ENCODE data around the gene PCYOX1L.

The PCYOX1L gene

DNA sequence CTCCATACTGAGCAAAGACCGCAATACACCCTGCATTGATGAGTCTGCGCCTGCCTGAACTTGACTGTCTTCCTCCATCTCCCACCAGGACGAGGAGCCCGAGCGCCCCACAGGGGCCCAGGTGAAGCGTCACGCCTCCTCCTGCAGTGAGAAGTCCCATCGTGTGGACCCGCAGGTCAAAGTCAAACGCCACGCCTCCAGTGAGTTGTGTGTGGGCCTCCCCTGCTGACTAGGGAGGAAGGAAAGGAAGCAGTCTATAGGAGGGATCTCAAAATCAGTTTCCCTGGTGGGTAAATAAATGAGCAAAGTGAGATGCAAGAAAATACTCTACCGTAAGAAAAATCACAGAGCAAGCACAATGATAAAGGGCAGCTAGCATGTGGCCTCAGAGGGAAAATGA, 35.3 kb upstream of the PCYOX1L start:
- TF ChIP-seq SIN3A (IDR thresholded peaks at IDR 0.05; ENCODE audit: borderline replicate concordance, insufficient read depth, low read length): no peak
- no peak for TF ChIP-seq FOXP2 (optimal IDR thresholded peaks at IDR 0.05; ENCODE audit: borderline replicate concordance, extremely low read depth, extremely low read length, insufficient read depth)
- TF ChIP-seq POLR2AphosphoS5 (IDR thresholded peaks at IDR 0.05; ENCODE audit: low read depth, low read length): no peak
- TF ChIP-seq TAF1 (IDR thresholded peaks at IDR 0.05; ENCODE audit: borderline replicate concordance, insufficient read depth, low read length): no peak
- TF ChIP-seq, protein P1, sequence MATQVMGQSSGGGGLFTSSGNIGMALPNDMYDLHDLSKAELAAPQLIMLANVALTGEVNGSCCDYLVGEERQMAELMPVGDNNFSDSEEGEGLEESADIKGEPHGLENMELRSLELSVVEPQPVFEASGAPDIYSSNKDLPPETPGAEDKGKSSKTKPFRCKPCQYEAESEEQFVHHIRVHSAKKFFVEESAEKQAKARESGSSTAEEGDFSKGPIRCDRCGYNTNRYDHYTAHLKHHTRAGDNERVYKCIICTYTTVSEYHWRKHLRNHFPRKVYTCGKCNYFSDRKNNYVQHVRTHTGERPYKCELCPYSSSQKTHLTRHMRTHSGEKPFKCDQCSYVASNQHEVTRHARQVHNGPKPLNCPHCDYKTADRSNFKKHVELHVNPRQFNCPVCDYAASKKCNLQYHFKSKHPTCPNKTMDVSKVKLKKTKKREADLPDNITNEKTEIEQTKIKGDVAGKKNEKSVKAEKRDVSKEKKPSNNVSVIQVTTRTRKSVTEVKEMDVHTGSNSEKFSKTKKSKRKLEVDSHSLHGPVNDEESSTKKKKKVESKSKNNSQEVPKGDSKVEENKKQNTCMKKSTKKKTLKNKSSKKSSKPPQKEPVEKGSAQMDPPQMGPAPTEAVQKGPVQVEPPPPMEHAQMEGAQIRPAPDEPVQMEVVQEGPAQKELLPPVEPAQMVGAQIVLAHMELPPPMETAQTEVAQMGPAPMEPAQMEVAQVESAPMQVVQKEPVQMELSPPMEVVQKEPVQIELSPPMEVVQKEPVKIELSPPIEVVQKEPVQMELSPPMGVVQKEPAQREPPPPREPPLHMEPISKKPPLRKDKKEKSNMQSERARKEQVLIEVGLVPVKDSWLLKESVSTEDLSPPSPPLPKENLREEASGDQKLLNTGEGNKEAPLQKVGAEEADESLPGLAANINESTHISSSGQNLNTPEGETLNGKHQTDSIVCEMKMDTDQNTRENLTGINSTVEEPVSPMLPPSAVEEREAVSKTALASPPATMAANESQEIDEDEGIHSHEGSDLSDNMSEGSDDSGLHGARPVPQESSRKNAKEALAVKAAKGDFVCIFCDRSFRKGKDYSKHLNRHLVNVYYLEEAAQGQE (IDR thresholded peaks at IDR 0.05; ENCODE audit: insufficient read depth in 1 of 2, low read depth in 2 of 2, low read length in 2 of 2): no peak

DNA sequence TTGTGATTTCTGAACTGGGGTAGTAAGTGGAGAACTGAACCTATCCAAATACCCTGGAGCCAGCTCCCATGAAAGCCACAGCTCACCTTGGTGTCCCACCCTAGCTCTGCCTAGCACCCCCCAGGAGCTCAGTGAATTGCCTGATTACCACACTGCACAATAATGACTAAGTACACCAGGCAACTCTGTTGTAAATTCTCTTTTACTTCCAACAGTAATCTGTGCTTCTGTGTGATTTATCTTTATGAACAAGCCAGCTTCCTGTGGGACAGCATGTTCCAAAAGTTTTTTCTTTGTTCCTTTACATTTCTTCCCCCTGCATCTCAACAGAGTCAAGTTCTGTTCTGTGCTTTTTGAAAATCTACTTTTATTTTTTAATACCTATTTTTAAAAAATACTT, 34.6 kb upstream of the PCYOX1L start:
- TF ChIP-seq SIN3A (IDR thresholded peaks at IDR 0.05; ENCODE audit: borderline replicate concordance, insufficient read depth, low read length) (no peak), TAF1 (IDR thresholded peaks at IDR 0.05; ENCODE audit: borderline replicate concordance, insufficient read depth, low read length) (no peak), FOXP2 (optimal IDR thresholded peaks at IDR 0.05; ENCODE audit: borderline replicate concordance, extremely low read depth, extremely low read length, insufficient read depth) (no peak), POLR2AphosphoS5 (IDR thresholded peaks at IDR 0.05; ENCODE audit: low read depth, low read length) (no peak)
- TF ChIP-seq, protein P1 (IDR thresholded peaks at IDR 0.05; ENCODE audit: insufficient read depth in 1 of 2, low read depth in 2 of 2, low read length in 2 of 2): no peak

DNA sequence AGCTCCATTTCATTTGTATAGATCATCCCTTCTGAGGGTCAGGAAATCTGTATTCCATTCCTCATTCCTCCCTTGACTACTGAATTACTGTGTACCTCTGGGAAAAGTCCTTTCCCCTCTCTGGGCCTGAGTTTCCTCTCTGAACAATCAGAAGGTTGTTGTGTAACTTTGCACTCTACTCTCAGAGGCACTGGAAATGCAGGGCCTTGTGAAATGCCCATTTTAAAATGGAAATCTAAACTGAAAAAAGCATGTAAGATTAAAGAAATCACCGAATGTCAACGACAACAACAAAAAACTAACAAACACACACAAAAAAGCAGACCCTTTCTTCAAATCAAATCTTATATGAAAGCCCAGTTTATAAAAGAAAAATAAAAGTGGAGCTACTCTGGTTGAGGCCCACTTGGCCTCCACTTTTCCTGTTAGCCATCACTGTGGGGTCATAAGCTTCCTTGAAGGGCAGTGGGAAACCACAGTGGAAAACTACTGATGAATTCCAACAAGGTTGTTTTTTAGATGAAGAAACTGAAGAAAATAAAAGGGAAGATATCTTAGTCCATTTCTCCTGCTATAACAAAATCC, 34.1 kb upstream of the PCYOX1L start:
- TF ChIP-seq FOXP2 (optimal IDR thresholded peaks at IDR 0.05; ENCODE audit: borderline replicate concordance, extremely low read depth, extremely low read length, insufficient read depth): no peak
- TF ChIP-seq POLR2AphosphoS5 (IDR thresholded peaks at IDR 0.05; ENCODE audit: low read depth, low read length): no peak
- TF ChIP-seq TAF1 (IDR thresholded peaks at IDR 0.05; ENCODE audit: borderline replicate concordance, insufficient read depth, low read length): no peak
- TF ChIP-seq SIN3A (IDR thresholded peaks at IDR 0.05; ENCODE audit: borderline replicate concordance, insufficient read depth, low read length): no peak
- TF ChIP-seq, protein P1 (IDR thresholded peaks at IDR 0.05; ENCODE audit: insufficient read depth in 1 of 2, low read depth in 2 of 2, low read length in 2 of 2): no peak

DNA sequence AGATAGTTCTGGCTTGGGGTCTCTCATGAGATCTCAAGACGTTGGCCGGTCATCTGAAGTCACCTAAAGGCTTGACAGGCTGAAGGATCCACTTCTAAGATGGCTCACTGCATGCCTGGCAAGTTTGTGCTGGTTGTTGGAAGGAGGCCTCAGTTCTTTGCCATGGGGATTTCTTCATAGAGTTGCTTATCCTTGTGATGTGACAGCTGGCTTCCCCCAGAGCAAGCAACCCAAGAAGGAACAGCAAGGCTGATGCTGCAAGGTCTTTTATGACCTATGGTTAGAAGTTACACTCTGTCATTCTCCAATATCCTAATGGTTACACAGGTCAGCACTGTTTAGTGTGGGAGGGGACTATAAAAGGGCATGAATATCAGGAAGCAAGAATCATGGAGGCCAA, 33.2 kb upstream of the PCYOX1L start:
- TF ChIP-seq, protein P1 (IDR thresholded peaks at IDR 0.05; ENCODE audit: insufficient read depth in 1 of 2, low read depth in 2 of 2, low read length in 2 of 2): no peak
- TF ChIP-seq POLR2AphosphoS5 (IDR thresholded peaks at IDR 0.05; ENCODE audit: low read depth, low read length) (no peak), SIN3A (IDR thresholded peaks at IDR 0.05; ENCODE audit: borderline replicate concordance, insufficient read depth, low read length) (no peak)

Measured in PFSK-1 (cell line).